Measurements from ENCODE around the gene STARD3. TPM values are rescaled to one million over a fixed set of nuclear protein-coding genes. Genes with fewer than 3 reads are reported as not detected.

Gene STARD3
- total RNA-seq, 6 donors from 2014 or later = 27.5 to 315 (median 84.1) TPM

- TF ChIP-seq POLR2AphosphoS5 (IDR thresholded peaks at IDR 0.05) (no peak), EP300 (IDR thresholded peaks at IDR 0.05) (no peak), POLR2A (IDR thresholded peaks at IDR 0.05) (no peak)
- TF ChIP-seq, protein P1, sequence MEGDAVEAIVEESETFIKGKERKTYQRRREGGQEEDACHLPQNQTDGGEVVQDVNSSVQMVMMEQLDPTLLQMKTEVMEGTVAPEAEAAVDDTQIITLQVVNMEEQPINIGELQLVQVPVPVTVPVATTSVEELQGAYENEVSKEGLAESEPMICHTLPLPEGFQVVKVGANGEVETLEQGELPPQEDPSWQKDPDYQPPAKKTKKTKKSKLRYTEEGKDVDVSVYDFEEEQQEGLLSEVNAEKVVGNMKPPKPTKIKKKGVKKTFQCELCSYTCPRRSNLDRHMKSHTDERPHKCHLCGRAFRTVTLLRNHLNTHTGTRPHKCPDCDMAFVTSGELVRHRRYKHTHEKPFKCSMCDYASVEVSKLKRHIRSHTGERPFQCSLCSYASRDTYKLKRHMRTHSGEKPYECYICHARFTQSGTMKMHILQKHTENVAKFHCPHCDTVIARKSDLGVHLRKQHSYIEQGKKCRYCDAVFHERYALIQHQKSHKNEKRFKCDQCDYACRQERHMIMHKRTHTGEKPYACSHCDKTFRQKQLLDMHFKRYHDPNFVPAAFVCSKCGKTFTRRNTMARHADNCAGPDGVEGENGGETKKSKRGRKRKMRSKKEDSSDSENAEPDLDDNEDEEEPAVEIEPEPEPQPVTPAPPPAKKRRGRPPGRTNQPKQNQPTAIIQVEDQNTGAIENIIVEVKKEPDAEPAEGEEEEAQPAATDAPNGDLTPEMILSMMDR (IDR thresholded peaks at IDR 0.05) = no peak
- DNase-seq (no peak), ATAC-seq (ENCODE audit: low FRiP score in 2 of 2) (no peak)
- Histone ChIP-seq H3K27me3 (no peaks in the 10 kb centered on the region), H3K4me1 (peaks cover 66 to 83% (median 76%) of the 10 kb centered on the region in 4 donors), H3K9me3 (no peaks in the 10 kb centered on the region), H3K36me3 (peaks cover 5 to 66% (median 42%) of the 10 kb centered on the region in 4 donors), H3K27ac (peak overlapping the region; percentile 77 to 91 (median 88)), H3K4me3 (peak overlapping the region in 2 of 4 donors; percentile 3 to 30)
- 76 to 86% methylated on average over 1 to 5 of the region's 5 CpGs for WGBS, 2 donors
Measured at GRCh38 chr17:39660011-39660360, 23.0 kb downstream of the STARD3 start.

DNA sequence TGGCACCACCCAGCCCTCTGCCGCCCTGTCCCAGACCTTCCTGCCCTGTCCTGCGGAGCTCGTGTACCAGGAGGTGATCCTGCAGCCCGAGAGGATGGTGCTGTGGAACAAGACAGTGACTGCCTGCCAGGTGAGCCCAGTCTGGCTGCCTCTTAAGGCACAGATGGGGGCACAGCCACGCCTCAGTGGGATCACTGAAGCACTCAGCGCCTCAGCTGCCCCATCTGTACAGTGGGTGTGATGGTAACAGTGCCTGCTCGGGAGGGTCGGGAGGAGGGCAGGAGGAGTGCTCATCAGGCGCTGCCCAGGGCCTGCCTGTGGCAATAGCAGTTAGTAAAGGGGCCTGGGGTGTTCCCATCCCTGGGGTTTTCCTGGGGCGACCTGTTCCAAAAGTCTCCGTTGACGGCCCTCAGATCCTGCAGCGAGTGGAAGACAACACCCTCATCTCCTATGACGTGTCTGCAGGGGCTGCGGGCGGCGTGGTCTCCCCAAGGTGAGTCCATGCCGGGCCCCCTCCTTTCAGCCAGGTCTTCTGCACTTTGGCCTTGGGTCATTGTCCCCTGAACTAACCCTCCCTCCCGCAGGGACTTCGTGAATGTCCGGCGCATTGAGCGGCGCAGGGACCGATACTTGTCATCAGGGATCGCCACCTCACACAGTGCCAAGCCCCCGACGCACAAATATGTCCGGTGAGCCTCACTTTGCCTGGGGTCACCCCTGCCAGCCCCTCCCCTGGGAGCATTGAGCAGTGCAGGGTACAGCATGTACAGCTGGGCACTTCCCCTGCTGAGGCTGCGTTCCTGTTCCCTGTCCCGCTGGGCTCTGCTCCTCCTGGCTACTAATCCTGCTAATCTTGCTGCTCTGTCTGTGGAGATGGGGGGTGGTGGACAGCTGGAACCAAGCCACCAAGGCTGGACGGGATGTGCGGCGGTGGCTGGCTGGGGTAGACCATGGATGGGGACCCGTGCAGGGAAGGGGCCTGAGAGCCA lies 23.7 kb downstream of the STARD3 start:
- H3K4me3 ChIP-seq = peak overlapping the region in 2 of 4 donors; percentile 3 to 30
- DNase-seq (peak; percentile 55 to 63), ATAC-seq (ENCODE audit: low FRiP score in 2 of 2) (peak in 1 of 2 donors; percentile 57)
- H3K27me3 ChIP-seq = no peaks in the 10 kb centered on the region
- 76 to 87% methylated on average over 22 to 33 of the region's 35 CpGs for WGBS, 2 donors
- peak; percentile 75 to 87 for TF ChIP-seq POLR2AphosphoS5 (IDR thresholded peaks at IDR 0.05)
- TF ChIP-seq POLR2A (IDR thresholded peaks at IDR 0.05) = no peak
- TF ChIP-seq EP300 (IDR thresholded peaks at IDR 0.05) = peak in 2 of 4 donors; percentile 79 to 81
- TF ChIP-seq, protein P1 (IDR thresholded peaks at IDR 0.05) = no peak
- H3K36me3 ChIP-seq = peaks cover 5 to 66% (median 40%) of the 10 kb centered on the region in 4 donors
- peaks cover 73 to 90% (median 80%) of the 10 kb centered on the region in 4 donors for H3K4me1 ChIP-seq
- H3K9me3 ChIP-seq = no peaks in the 10 kb centered on the region
- peak overlapping the region; percentile 77 to 91 (median 88) for H3K27ac ChIP-seq

DNA sequence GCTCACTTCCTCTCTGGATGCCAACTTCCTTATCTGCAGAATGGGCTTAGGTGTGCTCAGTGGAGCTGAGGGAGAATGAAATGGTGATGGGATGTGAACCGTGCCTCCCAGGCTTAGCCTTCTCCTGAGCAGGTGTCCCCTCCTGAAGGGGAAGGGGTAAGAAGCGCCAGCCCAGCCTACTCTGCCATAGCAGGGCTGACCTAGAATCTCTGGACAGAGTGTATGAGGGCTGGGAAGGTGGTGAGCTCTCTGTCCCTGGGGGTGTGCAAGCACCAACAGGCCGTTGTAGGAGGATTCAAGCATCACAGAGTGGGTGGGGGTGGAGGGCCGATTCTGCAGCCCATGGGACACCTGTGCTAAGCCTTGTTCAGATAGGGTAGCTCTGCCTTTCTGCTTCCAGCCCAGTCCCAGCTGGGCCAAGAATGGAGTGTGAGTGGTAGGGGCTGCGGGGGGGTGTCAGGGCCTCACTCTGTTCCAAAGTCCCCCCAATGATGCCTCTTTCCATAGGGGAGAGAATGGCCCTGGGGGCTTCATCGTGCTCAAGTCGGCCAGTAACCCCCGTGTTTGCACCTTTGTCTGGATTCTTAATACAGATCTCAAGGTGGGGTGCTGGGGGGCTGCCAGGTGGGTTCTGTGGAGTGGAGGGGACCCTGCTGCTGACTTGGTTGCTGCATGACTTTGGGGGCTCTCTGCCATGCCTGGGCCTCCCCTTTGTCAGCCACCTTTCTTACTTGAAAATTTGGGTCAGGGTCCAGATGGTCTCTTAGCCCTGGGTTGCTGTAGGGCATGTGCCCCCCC lies 25.0 kb downstream of the STARD3 start:
- peaks cover 85 to 94% (median 89%) of the 10 kb centered on the region in 4 donors for H3K4me1 ChIP-seq
- WGBS, 2 donors = 77 to 85% methylated on average over 7 to 8 of the region's 8 CpGs
- peaks cover 0 to 3% (median 0%) of the 10 kb centered on the region in 4 donors for H3K27me3 ChIP-seq
- peaks cover 5 to 57% (median 34%) of the 10 kb centered on the region in 4 donors for H3K36me3 ChIP-seq
- peak overlapping the region; percentile 77 to 91 (median 88) for H3K27ac ChIP-seq
- peak overlapping the region in 1 of 4 donors; percentile 30 for H3K4me3 ChIP-seq
- ATAC-seq (ENCODE audit: low FRiP score in 2 of 2) (no peak), DNase-seq (no peak)
- no peaks in the 10 kb centered on the region for H3K9me3 ChIP-seq
- TF ChIP-seq POLR2A (IDR thresholded peaks at IDR 0.05) = no peak
- no peak for TF ChIP-seq EP300 (IDR thresholded peaks at IDR 0.05)
- TF ChIP-seq POLR2AphosphoS5 (IDR thresholded peaks at IDR 0.05) = no peak
- TF ChIP-seq, protein P1 (IDR thresholded peaks at IDR 0.05) = no peak

GRCh38 chr17:39662551-39663339 lies 25.8 kb downstream of the STARD3 start:
- no peak for ATAC-seq (ENCODE audit: low FRiP score in 2 of 2)
- H3K9me3 ChIP-seq = no peaks in the 10 kb centered on the region
- peaks cover 0 to 8% (median 6%) of the 10 kb centered on the region in 4 donors for H3K27me3 ChIP-seq
- peaks cover 92 to 99% (median 94%) of the 10 kb centered on the region in 4 donors for H3K4me1 ChIP-seq
- peak overlapping the region; percentile 77 to 91 (median 88) for H3K27ac ChIP-seq
- H3K4me3 ChIP-seq = peak overlapping the region in 1 of 4 donors; percentile 30
- WGBS, 2 donors = 61 to 81% methylated on average over 11 to 21 of the region's 22 CpGs
- DNase-seq = peak; percentile 57 to 75
- TF ChIP-seq EP300 (IDR thresholded peaks at IDR 0.05) = no peak
- TF ChIP-seq POLR2A (IDR thresholded peaks at IDR 0.05) = no peak
- no peak for TF ChIP-seq POLR2AphosphoS5 (IDR thresholded peaks at IDR 0.05)
- TF ChIP-seq, protein P1 (IDR thresholded peaks at IDR 0.05) = no peak
- peaks cover 5 to 50% (median 31%) of the 10 kb centered on the region in 4 donors for H3K36me3 ChIP-seq

All from upper lobe of left lung (tissue), 6 donors.